Transverse colon (tissue), 4 donors: Measurements from ENCODE around the gene CCDC83.

Experiments
- CTCF ChIP-seq, 5 experiments: fragments of 200-600 bp in 3 of 5; fragments of 450-650 bp in 2 of 5; sonication (generic) in 3 of 5; IDR thresholded peaks; 1 replicate in 2 of 5; 2 replicates in 3 of 5; pipeline ENCODE4 v1.5.1; 2016 to 2017; ENCODE audit warnings: antibody characterized with exemption in 5 of 5, inconsistent platforms in 3 of 5, mild to moderate bottlenecking in 2 of 5, moderate library complexity in 1 of 5
- POLR2A ChIP-seq: fragments of 450-650 bp; IDR thresholded peaks from one replicate; pipeline ENCODE4 v1.6.1; 2016; ENCODE audit warnings: antibody characterized with exemption, mild to moderate bottlenecking, moderate library complexity
- POLR2AphosphoS5 ChIP-seq, 3 donors: sonication (generic); formaldehyde crosslinking; IDR thresholded peaks; one replicate each; pipeline ENCODE4 v1.6.1; 2016; ENCODE audit warnings: antibody characterized with exemption in 3 of 3

- TF ChIP-seq POLR2A, result no peak
- no peak for TF ChIP-seq CTCF (IDR thresholded peaks at IDR 0.05)
- no peak for TF ChIP-seq POLR2AphosphoS5 (IDR thresholded peaks at IDR 0.05)
These were observed 999 bp upstream of the CCDC83 start for GRCh38 chr11:85854212-85854556.
